Uterus (tissue), 2 donors: ENCODE results near the gene LOX.

Source experiments
- CTCF ChIP-seq, 4 experiments: fragments of 200-600 bp in 2 of 4; fragments of 450-650 bp in 2 of 4; sonication (generic) in 2 of 4; IDR thresholded peaks; one replicate each; pipeline ENCODE4 v1.5.1; 2016 to 2019; ENCODE audit warnings: antibody characterized with exemption in 4 of 4, mild to moderate bottlenecking in 2 of 4, moderate library complexity in 1 of 4
- POLR2A ChIP-seq, 2 donors: fragments of 450-650 bp; IDR thresholded peaks; one replicate each; pipeline ENCODE4 v1.6.1; 2016; ENCODE audit warnings: antibody characterized with exemption in 2 of 2, mild to moderate bottlenecking in 1 of 2, moderate library complexity in 1 of 2

- no peak for TF ChIP-seq CTCF (IDR thresholded peaks at IDR 0.05)
- TF ChIP-seq POLR2A (IDR thresholded peaks at IDR 0.05): no peak
Observed at GRCh38 chr5:122126756-122127321, 48.8 kb upstream of the LOX start.
